ENCODE results near the gene NPIPA1. TPM values are rescaled to one million over a fixed set of nuclear protein-coding genes. Genes with fewer than 3 reads are reported as not detected.
A peak's percentile ranks its signal among the peaks of the same experiment; 100 is the strongest.
"Not testable (repeated sequence)": the region's sequence is repeated elsewhere in the genome, so short reads cannot be mapped to it uniquely, and the experiment has no call there.

NPIPA1 gene
- total and polyA plus RNA-seq, 9 of the 15 experiments (the other 6 are each of a cell fraction or from before 2014, with no cell fraction given), result 8.2 to 48.7 (median 27.2) TPM

DNA sequence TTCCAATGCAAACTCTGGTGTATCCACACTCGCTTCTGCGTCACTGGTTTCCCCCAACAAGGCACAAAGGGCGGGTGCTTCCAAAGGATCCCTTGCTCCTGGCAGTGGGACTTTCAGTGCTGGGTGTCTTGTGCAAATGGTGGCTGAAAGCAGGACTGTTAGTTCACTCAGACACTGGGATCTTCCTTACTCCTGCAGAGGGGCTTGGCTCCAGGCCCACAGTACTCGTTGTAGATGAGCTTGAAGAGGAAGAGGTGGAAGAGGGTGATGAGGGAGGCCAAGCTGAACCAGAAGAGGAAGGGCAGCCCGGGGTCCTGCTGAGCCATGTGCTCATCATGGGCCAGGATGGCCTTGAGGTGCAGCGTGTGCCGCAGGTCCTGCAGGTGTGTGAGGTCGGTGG lies 50.8 kb downstream of the NPIPA1 start:
- CTCF ChIA-PET (ENCODE audit: low intra/inter-chr PET ratio); FAIRE-seq; intact Hi-C loops (cut with micrococcal nuclease); in situ Hi-C loops (cut with MboI); H3K27me3 ChIP-seq (ENCODE audit: control insufficient read depth in 2 of 2, insufficient read depth in 2 of 2, low read length in 2 of 2); H3K27ac ChIP-seq (ENCODE audit: extremely low read depth, low read depth, low read length); H4K20me1 ChIP-seq (replicated peaks; ENCODE audit: control insufficient read depth, insufficient read depth, low read length); DNase-seq (ENCODE audit: extremely low read depth in 1 of 4, low spot score in 3 of 4); ATAC-seq; H3K9me3 ChIP-seq (replicated peaks; ENCODE audit: control insufficient read depth, insufficient read depth, low read depth, low read length); H2AFZ ChIP-seq (ENCODE audit: low read depth, low read length); H3K4me1 ChIP-seq (replicated peaks in 1 of 2; ENCODE audit: control insufficient read depth in 2 of 2, insufficient read depth in 2 of 2, low read length in 2 of 2); BruUV-seq (replicated peaks); H3K4me2 ChIP-seq (ENCODE audit: insufficient read depth, low read length); H3K9me1 ChIP-seq (ENCODE audit: control insufficient read depth, insufficient read depth, low read length); H3K4me3 ChIP-seq; H3K9ac ChIP-seq (ENCODE audit: insufficient read depth in 1 of 2, low read depth in 2 of 2, low read length in 2 of 2); POLR2A ChIA-PET: not testable (repeated sequence)
- Histone ChIP-seq H3K36me3 (ENCODE audit: control insufficient read depth, insufficient read depth, low read length) (peaks cover 11% of the 10 kb centered on the region; the same call in 1 of the 3 replicates), H3K79me2 (ENCODE audit: control insufficient read depth, insufficient read depth, low read length) (peaks cover 14% of the 10 kb centered on the region)
- WGBS (ENCODE audit: insufficient coverage, low coverage, missing lambda C conversion rate), result 95% methylated on average over 8 of the region's 8 CpGs

DNA sequence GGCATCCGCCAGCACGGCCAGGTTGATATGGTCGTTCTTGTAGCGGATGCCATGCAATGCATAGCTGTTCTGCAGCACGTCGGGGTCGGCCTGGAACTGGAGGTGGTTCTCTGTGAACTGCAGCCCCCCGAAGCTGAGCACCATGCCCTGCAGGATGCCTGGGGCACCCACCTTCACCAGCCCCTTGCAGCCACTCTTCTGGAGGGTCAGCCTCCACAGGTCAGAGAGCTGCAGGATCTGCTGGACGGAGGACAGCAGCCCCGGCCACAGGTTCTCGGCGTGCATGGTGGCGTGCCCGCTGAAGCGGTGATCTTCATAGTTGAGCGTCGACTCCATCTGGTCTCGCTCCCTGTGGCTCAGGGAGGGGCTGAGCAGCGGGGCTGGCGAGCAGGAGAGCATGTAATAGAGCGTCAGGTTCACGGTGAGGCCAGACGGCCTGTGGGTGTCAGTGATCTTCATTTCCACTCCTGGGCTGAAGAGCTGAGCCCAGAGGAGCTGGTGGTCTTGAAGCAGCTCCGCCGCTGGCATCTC lies 51.5 kb downstream of the NPIPA1 start:
- FAIRE-seq; H3K27ac ChIP-seq (ENCODE audit: extremely low read depth, low read depth, low read length); H2AFZ ChIP-seq (ENCODE audit: low read depth, low read length); intact Hi-C loops (cut with micrococcal nuclease); H3K9ac ChIP-seq (ENCODE audit: insufficient read depth in 1 of 2, low read depth in 2 of 2, low read length in 2 of 2); BruUV-seq (replicated peaks); CTCF ChIA-PET (ENCODE audit: low intra/inter-chr PET ratio); H3K4me1 ChIP-seq (replicated peaks in 1 of 2; ENCODE audit: control insufficient read depth in 2 of 2, insufficient read depth in 2 of 2, low read length in 2 of 2); H3K27me3 ChIP-seq (ENCODE audit: control insufficient read depth in 2 of 2, insufficient read depth in 2 of 2, low read length in 2 of 2); H3K9me1 ChIP-seq (ENCODE audit: control insufficient read depth, insufficient read depth, low read length); in situ Hi-C loops (cut with MboI); ATAC-seq; DNase-seq (ENCODE audit: extremely low read depth in 1 of 4, low spot score in 3 of 4); POLR2A ChIA-PET; H3K4me3 ChIP-seq; H3K4me2 ChIP-seq (ENCODE audit: insufficient read depth, low read length); H4K20me1 ChIP-seq (replicated peaks; ENCODE audit: control insufficient read depth, insufficient read depth, low read length); H3K9me3 ChIP-seq (replicated peaks; ENCODE audit: control insufficient read depth, insufficient read depth, low read depth, low read length): not testable (repeated sequence)
- peaks cover 16% of the 10 kb centered on the region for H3K79me2 ChIP-seq (ENCODE audit: control insufficient read depth, insufficient read depth, low read length)
- 0 out of 2 replicates have a peak, but pooled peaks have one; percentile 13 for TF ChIP-seq POLR2G (IDR thresholded peaks at IDR 0.05; ENCODE audit: low read depth, low read length)
- WGBS (ENCODE audit: insufficient coverage, low coverage, missing lambda C conversion rate), result 96% methylated on average over 25 of the region's 25 CpGs
- peaks cover 11% of the 10 kb centered on the region; the same call in 1 of the 3 replicates for H3K36me3 ChIP-seq (ENCODE audit: control insufficient read depth, insufficient read depth, low read length)
